A549 (cell line): Measurements from ENCODE around the gene RABL6. TPM values are rescaled to one million over a fixed set of nuclear protein-coding genes. Genes with fewer than 3 reads are reported as not detected.

Experiments
- ATAC-seq, 2 experiments: fragments of 200-7000 bp in 1 of 2; fragments of >200 bp in 1 of 2; cut with Nextera tagmentation in 1 of 2; cut with Tn5 transposase in 1 of 2; 3 replicates each; pipeline versions ENCODE4 v1.8.0 to v1.9.1; 2018 to 2020; ENCODE audit warnings: mild to moderate bottlenecking in 1 of 2, moderate library complexity in 1 of 2
- CTCF ChIA-PET: fragments of 300-600 bp; sonication (Branson Sonifier 250); formaldehyde crosslinking; extraction: SDS; loops from one replicate; lab custom pipeline; 2021; ENCODE audit warnings: antibody characterized with exemption, inconsistent platforms; lab: Yijun Ruan, JAX
- POLR2A ChIA-PET: fragments of 350-600 bp; formaldehyde crosslinking; extraction: SDS; loops from one replicate; lab custom pipeline; 2021; ENCODE audit warnings: antibody characterized with exemption, inconsistent platforms; lab: Yijun Ruan, JAX
- DNase-seq, 2 experiments: peaks; one replicate each; pipeline versions ENCODE4 v3.0.0 to v3.0.0-alpha.2; 2011 to 2016; ENCODE audit warnings: low read depth in 1 of 2, low spot score in 1 of 2
- FAIRE-seq: peaks from 2 replicates; lab custom pipeline; 2011; peaks lifted over from hg19 to GRCh38; lab: Jason Lieb, UNC
- H3K27ac ChIP-seq, 2 experiments: fragments of >200 bp; sonication (Bioruptor Twin); formaldehyde crosslinking; 3 replicates each; pipeline ENCODE4 v1.5.1; 2016 to 2017
- H3K4me1 ChIP-seq: fragments of >200 bp; sonication (Bioruptor Twin); formaldehyde crosslinking; 3 replicates; pipeline ENCODE4 v1.6.1; 2016
- H3K4me2 ChIP-seq: fragments of >200 bp; sonication (Bioruptor Twin); formaldehyde crosslinking; 3 replicates; pipeline ENCODE4 v1.6.1; 2016
- H3K4me3 ChIP-seq: fragments of >200 bp; sonication (Bioruptor Twin); formaldehyde crosslinking; 3 replicates; pipeline ENCODE4 v1.5.1; 2016
- H3K9me3 ChIP-seq: fragments of >200 bp; sonication (Bioruptor Twin); formaldehyde crosslinking; 3 replicates; pipeline ENCODE4 v1.6.1; 2016
- CEBPB ChIP-seq, 2 experiments: fragments of >200 bp in 1 of 2; sonication (Bioruptor Twin) in 1 of 2; formaldehyde crosslinking in 1 of 2; IDR thresholded peaks; 2 replicates each; pipeline ENCODE4 v1.6.1; 2012 to 2016
- CHD2 ChIP-seq: fragments of 150-350 bp; IDR thresholded peaks from 2 replicates; pipeline ENCODE4 v1.6.1; 2014; ENCODE audit warnings: low read length; ENCODE audit not compliant: partially characterized antibody
- EHMT2 ChIP-seq: fragments of 200-600 bp; sonication (generic); IDR thresholded peaks from 2 replicates; pipeline ENCODE4 v1.6.1; 2016; ENCODE audit warnings: antibody characterized with exemption, low read depth, mild to moderate bottlenecking, moderate library complexity
- GATA3 ChIP-seq: IDR thresholded peaks from 2 replicates; pipeline ENCODE4 v1.6.1; 2012; ENCODE audit warnings: borderline replicate concordance
- HES2 ChIP-seq: fragments of >200 bp; sonication (Bioruptor Twin); formaldehyde crosslinking; IDR thresholded peaks from 2 replicates; pipeline ENCODE4 v1.6.1; 2016
- HOXA7 ChIP-seq: fragments of 250-450 bp; sonication (Bioruptor Pico); IDR thresholded peaks from 2 replicates; pipeline ENCODE4 v1.5.0; 2020; ENCODE audit warnings: mild to moderate bottlenecking, moderate library complexity
- JUN ChIP-seq, 2 experiments: fragments of >200 bp; sonication (Bioruptor Twin); formaldehyde crosslinking; IDR thresholded peaks; 2 replicates in 1 of 2; 3 replicates in 1 of 2; pipeline ENCODE4 v1.6.1; 2016 to 2017
- JUNB ChIP-seq: fragments of >200 bp; sonication (Bioruptor Twin); formaldehyde crosslinking; IDR thresholded peaks from 2 replicates; pipeline ENCODE4 v1.6.1; 2016
- MYC ChIP-seq: IDR thresholded peaks from 2 replicates; pipeline ENCODE4 v1.6.1; 2012; ENCODE audit warnings: mild to moderate bottlenecking, inconsistent platforms, low read length, improper control_type of control experiment, borderline replicate concordance
- POLR2A ChIP-seq: IDR thresholded peaks from 2 replicates; pipeline ENCODE4 v1.6.1; 2012; ENCODE audit warnings: mild to moderate bottlenecking, low read length
- POLR2AphosphoS2 ChIP-seq: conservative IDR thresholded peaks from 2 replicates; pipeline ENCODE4 v1.6.1; 2012; ENCODE audit warnings: low read length, improper control_type of control experiment, inconsistent platforms
- RAD21 ChIP-seq, 2 experiments: fragments of >200 bp in 1 of 2; sonication (Bioruptor Twin) in 1 of 2; formaldehyde crosslinking in 1 of 2; IDR thresholded peaks in 1 of 2; conservative IDR thresholded peaks in 1 of 2; 2 replicates in 1 of 2; 3 replicates in 1 of 2; pipeline ENCODE4 v1.6.1; 2012 to 2018; ENCODE audit warnings: inconsistent platforms in 1 of 2
- REST ChIP-seq: fragments of 200-600 bp; sonication (generic); IDR thresholded peaks from 2 replicates; pipeline ENCODE4 v1.6.1; 2016; ENCODE audit warnings: antibody characterized with exemption, mild to moderate bottlenecking, moderate library complexity
- SMC3 ChIP-seq: fragments of >200 bp; sonication (Bioruptor Twin); formaldehyde crosslinking; IDR thresholded peaks from 3 replicates; pipeline ENCODE4 v1.6.1; 2018; ENCODE audit warnings: inconsistent platforms
- TP53 ChIP-seq: fragments of 250-450 bp; sonication (Bioruptor Pico); IDR thresholded peaks from 2 replicates; pipeline ENCODE4 v1.5.0; 2021; ENCODE audit warnings: mild to moderate bottlenecking, moderate library complexity
- ZFP36 ChIP-seq: fragments of 450-650 bp; IDR thresholded peaks from 2 replicates; pipeline ENCODE4 v1.6.1; 2014; ENCODE audit warnings: borderline replicate concordance; ENCODE audit not compliant: partially characterized antibody
- WGBS: methylation state at CpG from one replicate; pipeline ENCODE4 v1.1.6; 2017; ENCODE audit errors: missing lambda C conversion rate; 5-methylcytosine and 5-hydroxymethylcytosine counted together
- polyA plus RNA-seq, 4 experiments: library from polyadenylated mRNA; depleted of rRNA in 3 of 4; stranded (reverse); fragments of >200 nt; fragmentation: RNase III in 1 of 4; extraction: RNeasy Plus Mini Kit Qiagen cat#74134 plus additional on column Dnase treatment in 1 of 4; gene quantifications; 2 replicates in 3 of 4; 3 replicates in 1 of 4; pipeline ENCODE4 v1.2.3, GENCODE V29; 2011 to 2017
- TF ChIP-seq, protein P1 (sequence below): IDR thresholded peaks from 2 replicates; pipeline ENCODE4 v1.6.1; 2012
- TF ChIP-seq, protein P2 (sequence below): IDR thresholded peaks from 2 replicates; pipeline ENCODE4 v1.6.1; 2012; ENCODE audit warnings: low read depth, borderline replicate concordance

The RABL6 gene
- polyA plus RNA-seq, 2 of the 4 experiments (the other 2 are of a cell fraction): 46.8 to 71.4 TPM

GRCh38 chr9:136858844-136859757 is 51.4 kb downstream of the RABL6 start:
- Histone ChIP-seq H3K4me3 (no peak overlapping the region), H3K4me1 (peaks cover 73% of the 10 kb centered on the region), H3K4me2 (peak overlapping the region; percentile 70), H3K27ac (peak overlapping the region; percentile 79 to 89), H3K9me3 (no peaks in the 10 kb centered on the region)
- WGBS: 53% methylated on average over 9 of the region's 20 CpGs
- CTCF ChIA-PET: interaction anchor here (0.5 to 7.4 kb wide), 10 partner anchors 11 to 171 kb away, joined by 3 to 45 read pairs (median 5); partner anchors contain the start of genes AJM1 and C8G
- peak; percentile 27 to 64 for ATAC-seq
- 0 out of 2 replicates have a peak, but pooled peaks have one; percentile 13 for TF ChIP-seq GATA3
- no peak for TF ChIP-seq CHD2
- 0 out of 2 replicates have a peak, but pooled peaks have one; percentile 2 for TF ChIP-seq POLR2A
- POLR2A ChIA-PET: interaction anchor here (1.3 kb wide), 1 partner anchor 27 kb away, joined by 3 read pairs; the partner anchor contains the start of gene TRAF2
- DNase-seq: peak in 1 of 2 experiments; percentile 50
- no peak for FAIRE-seq

DNA sequence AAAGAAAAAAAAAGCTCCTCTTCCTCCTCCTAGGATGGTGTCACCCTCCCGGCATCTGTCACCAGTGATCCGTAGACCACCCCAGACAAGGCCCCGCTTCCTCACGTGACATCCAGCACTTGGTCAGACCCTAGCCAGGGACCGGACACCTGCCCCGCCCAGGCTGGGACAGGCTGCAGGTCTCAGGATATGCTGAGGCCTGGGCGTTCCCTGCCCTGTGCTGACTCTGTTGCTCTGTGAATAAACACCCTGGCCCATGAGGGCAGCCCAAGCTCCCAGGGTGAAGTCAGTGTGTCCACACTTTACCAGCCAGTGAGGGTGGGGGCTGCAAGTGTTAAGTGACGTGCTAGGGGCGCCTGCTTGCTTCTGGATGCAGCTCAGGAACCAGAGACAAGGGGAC is 52.8 kb downstream of the RABL6 start:
- no peak for FAIRE-seq
- no peak overlapping the region for H3K4me3 ChIP-seq
- ATAC-seq: no peak
- 92% methylated on average over 9 of the region's 9 CpGs for WGBS
- CTCF ChIA-PET: interaction anchor here (1.2 to 7.4 kb wide), 10 partner anchors 9 to 169 kb away, joined by 4 to 45 read pairs (median 6); partner anchors contain the start of genes AJM1, C8G, FBXW5 and MAMDC4
- peak overlapping the region; percentile 70; the same call in 1 of the 3 replicates for H3K4me2 ChIP-seq
- TF ChIP-seq HOXA7: no peak
- TF ChIP-seq CEBPB (IDR thresholded peaks at IDR 0.05): no peak
- TF ChIP-seq JUN (IDR thresholded peaks at IDR 0.05): peak in 1 of 2 experiments; percentile 12; a peak in 2 of 5 replicates
- TF ChIP-seq EHMT2: no peak
- no peak for DNase-seq
- POLR2A ChIA-PET: interaction anchor here (1.0 to 1.3 kb wide), 3 partner anchors 10 to 26 kb away, joined by 3 to 4 read pairs (median 4); partner anchors contain the start of gene TRAF2
- peaks cover 70% of the 10 kb centered on the region for H3K4me1 ChIP-seq
- H3K27ac ChIP-seq: peak overlapping the region; percentile 26 to 89; a peak in 4 of 6 replicates
- no peaks in the 10 kb centered on the region for H3K9me3 ChIP-seq

DNA sequence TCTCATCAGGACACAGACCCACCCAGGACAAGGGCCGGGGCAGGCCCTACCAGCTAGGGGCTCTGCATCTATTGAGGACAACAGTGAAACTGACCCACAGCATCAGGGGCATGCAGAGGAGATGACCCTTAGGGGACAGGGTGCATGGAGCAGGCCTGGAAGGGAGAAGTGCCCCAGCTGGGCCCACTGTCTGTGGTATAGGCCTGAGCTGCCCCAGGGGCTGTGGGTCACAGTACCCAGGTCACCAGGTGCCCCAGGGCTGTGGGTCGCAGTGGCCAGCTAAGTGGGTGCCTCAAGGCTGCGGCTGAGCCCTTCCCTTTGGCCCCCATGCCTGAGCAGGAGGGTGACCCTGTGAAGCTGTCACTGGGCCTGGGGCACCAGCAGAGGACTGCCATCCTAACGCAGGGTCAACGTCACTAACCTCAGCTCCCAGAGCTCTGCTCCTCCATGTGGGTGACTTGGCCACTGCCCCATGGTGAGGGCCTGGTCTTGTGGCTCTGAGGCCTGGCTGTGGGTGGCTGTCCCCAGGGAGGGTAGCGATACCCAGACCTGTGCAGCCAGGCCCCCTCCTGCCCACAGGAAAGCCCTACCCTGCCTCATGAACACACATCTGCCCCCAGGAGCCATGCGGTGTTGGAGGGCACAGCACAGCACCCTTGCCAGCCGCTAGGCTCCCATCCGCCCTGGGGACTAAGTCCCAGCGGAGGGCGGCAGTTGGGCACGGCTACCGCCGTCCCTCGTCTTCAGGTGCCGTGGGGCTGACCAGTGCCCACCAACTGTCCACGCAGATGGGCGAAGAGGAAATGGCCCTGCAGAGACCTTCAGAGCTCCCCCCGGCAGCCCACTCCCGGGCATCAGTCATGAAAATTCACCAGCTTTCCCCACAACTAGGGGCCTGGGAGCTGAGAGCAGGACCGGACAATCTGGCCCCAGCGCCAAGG is 53.5 kb downstream of the RABL6 start:
- ChIA-PET POLR2A (interaction anchor here (1.0 to 2.8 kb wide), 4 partner anchors 11 to 25 kb away, joined by 3 to 12 read pairs (median 4); partner anchors contain the start of gene TRAF2), CTCF (interaction anchor here (0.8 to 7.4 kb wide), 12 partner anchors 7 to 169 kb away, joined by 3 to 45 read pairs (median 8); partner anchors contain the start of genes AJM1, C8G, FBXW5 and MAMDC4)
- no peak overlapping the region for H3K4me3 ChIP-seq
- no peaks in the 10 kb centered on the region for H3K9me3 ChIP-seq
- peaks cover 64% of the 10 kb centered on the region for H3K4me1 ChIP-seq
- 93% methylated on average over 20 of the region's 22 CpGs for WGBS
- no peak for TF ChIP-seq MYC
- no peak for TF ChIP-seq RAD21 (conservative IDR thresholded peaks at IDR 0.05 in 1 of 2, IDR thresholded peaks at IDR 0.05 in 1 of 2)
- TF ChIP-seq REST: no peak
- TF ChIP-seq JUNB: no peak
- no peak for TF ChIP-seq SMC3
- TF ChIP-seq, protein P1, sequence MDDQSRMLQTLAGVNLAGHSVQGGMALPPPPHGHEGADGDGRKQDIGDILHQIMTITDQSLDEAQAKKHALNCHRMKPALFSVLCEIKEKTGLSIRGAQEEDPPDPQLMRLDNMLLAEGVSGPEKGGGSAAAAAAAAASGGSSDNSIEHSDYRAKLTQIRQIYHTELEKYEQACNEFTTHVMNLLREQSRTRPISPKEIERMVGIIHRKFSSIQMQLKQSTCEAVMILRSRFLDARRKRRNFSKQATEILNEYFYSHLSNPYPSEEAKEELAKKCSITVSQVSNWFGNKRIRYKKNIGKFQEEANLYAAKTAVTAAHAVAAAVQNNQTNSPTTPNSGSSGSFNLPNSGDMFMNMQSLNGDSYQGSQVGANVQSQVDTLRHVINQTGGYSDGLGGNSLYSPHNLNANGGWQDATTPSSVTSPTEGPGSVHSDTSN: no peak
- no peak for TF ChIP-seq ZFP36
- TF ChIP-seq POLR2AphosphoS2: no peak; the same call in 1 of the 2 replicates
- no peak for TF ChIP-seq HES2
- no peak for TF ChIP-seq TP53
- TF ChIP-seq, protein P2, sequence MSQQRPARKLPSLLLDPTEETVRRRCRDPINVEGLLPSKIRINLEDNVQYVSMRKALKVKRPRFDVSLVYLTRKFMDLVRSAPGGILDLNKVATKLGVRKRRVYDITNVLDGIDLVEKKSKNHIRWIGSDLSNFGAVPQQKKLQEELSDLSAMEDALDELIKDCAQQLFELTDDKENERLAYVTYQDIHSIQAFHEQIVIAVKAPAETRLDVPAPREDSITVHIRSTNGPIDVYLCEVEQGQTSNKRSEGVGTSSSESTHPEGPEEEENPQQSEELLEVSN: no peak
- peak overlapping the region; percentile 26 to 89; a peak in 3 of 6 replicates for H3K27ac ChIP-seq
- H3K4me2 ChIP-seq: no peak overlapping the region
- DNase-seq (no peak), FAIRE-seq (no peak), ATAC-seq (no peak)
